Fibroblast of mammary gland (primary cell): ENCODE results near the gene SHKBP1.

ENCODE experiments used
- DNase-seq: peaks from one replicate; pipeline ENCODE4 v3.0.0-alpha.2; 2010; ENCODE audit warnings: low read depth
- H3K4me3 ChIP-seq: 2 replicates; pipeline ENCODE4 v1.5.1; 2011; ENCODE audit warnings: low read depth, mild to moderate bottlenecking, low read length, moderate library complexity; ENCODE audit not compliant: control insufficient read depth
- CTCF ChIP-seq: conservative IDR thresholded peaks from 2 replicates; pipeline ENCODE4 v1.5.1; 2011; ENCODE audit warnings: low read depth, low read length, inconsistent platforms; ENCODE audit not compliant: control insufficient read depth, insufficient read depth

Gene SHKBP1

GRCh38 chr19:40598121-40598917 lies 21.6 kb downstream of the SHKBP1 start:
- H3K4me3 ChIP-seq = peak overlapping the region; percentile 49
- DNase-seq = peak; percentile 82
- peak; percentile 96 for TF ChIP-seq CTCF

GRCh38 chr19:40598918-40599307 lies 22.2 kb downstream of the SHKBP1 start:
- no peak for TF ChIP-seq CTCF
- H3K4me3 ChIP-seq = no peak overlapping the region
- no peak for DNase-seq

GRCh38 chr19:40599331-40599901 lies 22.7 kb downstream of the SHKBP1 start:
- DNase-seq = no peak
- H3K4me3 ChIP-seq = no peak overlapping the region
- no peak for TF ChIP-seq CTCF

- H3K4me3 ChIP-seq = no peak overlapping the region
- no peak for TF ChIP-seq CTCF
- DNase-seq = no peak
These were observed 23.4 kb downstream of the SHKBP1 start for GRCh38 chr19:40599902-40600569.

GRCh38 chr19:40600570-40601133 lies 24.0 kb downstream of the SHKBP1 start:
- H3K4me3 ChIP-seq = no peak overlapping the region
- no peak for TF ChIP-seq CTCF
- DNase-seq = no peak

- H3K4me3 ChIP-seq = peak within 1 kb of the TSS; percentile 38
- no peak for TF ChIP-seq CTCF
- no peak for DNase-seq
These were observed 24.7 kb downstream of the SHKBP1 start, which contains the start of gene LTBP4 for GRCh38 chr19:40601134-40601974. TSS of gene LTBP4 (plus strand) at chr19:40601369. CDS start at chr19:40601388, 19 bp downstream.
